Thymus (tissue), 11 donors: ENCODE data around the gene RNF183. TPM values are rescaled to one million over a fixed set of nuclear protein-coding genes. Genes with fewer than 3 reads are reported as not detected.

ENCODE experiments used
- DNase-seq, 9 donors: peaks; one replicate each; pipeline ENCODE4 v3.0.0-alpha.2; 2013; ENCODE audit warnings: low spot score in 9 of 9, low read depth in 6 of 9, missing footprints in 1 of 9
- H3K27ac ChIP-seq, 2 donors: one replicate each; pipeline ENCODE4 v1.5.1; 2013; ENCODE audit warnings: control low read depth in 1 of 2, low read depth in 1 of 2, low read length in 1 of 2, mild to moderate bottlenecking in 1 of 2, moderate library complexity in 1 of 2
- H3K27me3 ChIP-seq, 2 donors: one replicate each; pipeline ENCODE4 v1.5.1; 2013; ENCODE audit warnings: low read length in 1 of 2; ENCODE audit not compliant: control insufficient read depth in 2 of 2, insufficient read depth in 1 of 2
- H3K36me3 ChIP-seq, 2 donors: one replicate each; pipeline ENCODE4 v1.5.1; 2013; ENCODE audit warnings: low read length in 1 of 2, mild to moderate bottlenecking in 1 of 2, moderate library complexity in 1 of 2; ENCODE audit not compliant: control insufficient read depth in 2 of 2, insufficient read depth in 2 of 2
- H3K4me1 ChIP-seq, 2 donors: one replicate each; pipeline ENCODE4 v1.5.1; 2013; ENCODE audit warnings: low read length in 2 of 2; ENCODE audit not compliant: control insufficient read depth in 2 of 2, insufficient read depth in 2 of 2
- H3K4me3 ChIP-seq, 2 donors: one replicate each; pipeline ENCODE4 v1.5.1; 2013; ENCODE audit warnings: low read length in 2 of 2, control low read depth in 1 of 2, mild to moderate bottlenecking in 1 of 2
- H3K9me3 ChIP-seq, 2 donors: one replicate each; pipeline ENCODE4 v1.5.1; 2013; ENCODE audit warnings: low read length in 1 of 2, mild to moderate bottlenecking in 1 of 2; ENCODE audit not compliant: control insufficient read depth in 2 of 2, insufficient read depth in 1 of 2
- WGBS: extraction: QIAGEN DNeasy Blood & Tissue Kit; methylation state at CpG from one replicate; pipeline ENCODE4 v1.1.7; 2013; 5-methylcytosine and 5-hydroxymethylcytosine counted together
- polyA plus RNA-seq: library from polyadenylated mRNA; stranded (reverse); fragments of 200-250 nt; gene quantifications from one replicate; pipeline ENCODE4 v1.2.3, GENCODE V29; 2013
- total RNA-seq: library from RNA; stranded (reverse); fragments of 120-200 nt; gene quantifications from one replicate; pipeline ENCODE4 v1.2.4, GENCODE V29; 2013
- donor health status: healthy.

The RNF183 gene
- total and polyA plus RNA-seq, 2 donors: 0.24 to 0.46 TPM

- H3K36me3 ChIP-seq: no peaks in the 10 kb centered on the region
- no peak for DNase-seq
- WGBS: 97% methylated on average over 4 of the region's 4 CpGs
- H3K27ac ChIP-seq: no peak overlapping the region
- H3K9me3 ChIP-seq: no peaks in the 10 kb centered on the region
- no peaks in the 10 kb centered on the region for H3K4me1 ChIP-seq
- no peak overlapping the region for H3K4me3 ChIP-seq
- H3K27me3 ChIP-seq: no peaks in the 10 kb centered on the region
Measured at GRCh38 chr9:113326230-113326629, 23.1 kb upstream of the RNF183 start.

- no peak overlapping the region for H3K27ac ChIP-seq
- no peaks in the 10 kb centered on the region for H3K27me3 ChIP-seq
- no peak for DNase-seq
- no peaks in the 10 kb centered on the region for H3K4me1 ChIP-seq
- no peaks in the 10 kb centered on the region for H3K36me3 ChIP-seq
- no peaks in the 10 kb centered on the region for H3K9me3 ChIP-seq
- H3K4me3 ChIP-seq: no peak overlapping the region
- WGBS: 94% methylated on average over 6 of the region's 6 CpGs
Measured at GRCh38 chr9:113322671-113323070, 19.5 kb upstream of the RNF183 start.

GRCh38 chr9:113320051-113320450, 16.9 kb upstream of the RNF183 start:
- no peaks in the 10 kb centered on the region for H3K4me1 ChIP-seq
- H3K4me3 ChIP-seq: no peak overlapping the region
- H3K9me3 ChIP-seq: no peaks in the 10 kb centered on the region
- H3K27ac ChIP-seq: no peak overlapping the region
- DNase-seq: no peak
- H3K36me3 ChIP-seq: no peaks in the 10 kb centered on the region
- H3K27me3 ChIP-seq: no peaks in the 10 kb centered on the region
- WGBS: 96% methylated on average over 3 of the region's 3 CpGs

- H3K27ac ChIP-seq: no peak overlapping the region
Measured at GRCh38 chr9:113319054-113319453, 15.9 kb upstream of the RNF183 start.

DNA sequence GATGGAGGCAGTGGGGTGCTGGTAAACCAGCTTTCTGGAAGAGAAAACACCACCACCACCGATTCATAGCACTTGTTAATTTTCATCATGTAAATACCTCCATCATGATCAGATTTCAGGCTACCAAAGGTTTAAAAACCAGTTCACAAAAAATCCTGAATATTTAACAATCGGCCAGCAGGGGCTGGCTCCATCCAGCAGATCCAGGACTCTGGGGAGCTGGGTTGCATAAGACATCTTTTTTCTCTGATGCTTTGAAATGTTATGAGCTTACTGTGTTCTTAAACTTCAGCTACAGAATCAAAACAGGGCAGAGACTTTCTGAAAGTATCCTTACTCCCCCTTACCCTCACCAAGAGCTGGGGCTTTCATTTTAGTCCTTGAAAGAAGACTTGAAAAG, 14.6 kb upstream of the RNF183 start:
- Histone ChIP-seq H3K4me3 (no peak overlapping the region), H3K36me3 (no peaks in the 10 kb centered on the region), H3K4me1 (no peaks in the 10 kb centered on the region), H3K27me3 (no peaks in the 10 kb centered on the region), H3K27ac (no peak overlapping the region), H3K9me3 (no peaks in the 10 kb centered on the region)
- DNase-seq: no peak
- 93% methylated on average over 2 of the region's 2 CpGs for WGBS

More at GRCh38 chr9:113319054-113319453, 15.9 kb upstream of the RNF183 start:
- WGBS: 97% methylated on average over 2 of the region's 2 CpGs
- Histone ChIP-seq H3K27me3 (no peaks in the 10 kb centered on the region), H3K4me3 (no peak overlapping the region), H3K4me1 (no peaks in the 10 kb centered on the region), H3K9me3 (no peaks in the 10 kb centered on the region), H3K36me3 (no peaks in the 10 kb centered on the region)
- DNase-seq: no peak

DNA sequence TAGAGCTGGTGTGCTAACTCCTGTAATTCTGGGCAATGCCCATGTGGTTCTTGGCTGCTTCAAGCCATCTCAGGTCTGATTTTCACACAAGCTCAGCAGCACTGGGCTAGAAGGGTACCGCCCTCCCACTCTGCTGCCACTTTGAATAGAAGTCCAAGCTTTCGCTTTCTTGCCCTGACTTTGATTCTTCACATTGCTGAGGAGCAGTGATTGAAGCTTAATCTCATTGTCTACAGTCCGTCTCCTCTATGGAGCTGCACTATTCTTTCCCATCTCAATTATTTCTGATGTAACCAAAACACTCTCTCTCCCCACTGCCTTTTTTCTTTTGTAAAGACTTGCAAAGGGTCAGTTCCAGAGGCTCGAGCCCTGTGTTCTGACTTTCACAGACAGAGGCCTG, 12.9 kb upstream of the RNF183 start:
- Histone ChIP-seq H3K4me3 (no peak overlapping the region), H3K9me3 (no peaks in the 10 kb centered on the region), H3K27me3 (no peaks in the 10 kb centered on the region), H3K4me1 (no peaks in the 10 kb centered on the region), H3K27ac (no peak overlapping the region), H3K36me3 (no peaks in the 10 kb centered on the region)
- no peak for DNase-seq
- WGBS: 98% methylated on average over 4 of the region's 4 CpGs

GRCh38 chr9:113315231-113315630, 12.1 kb upstream of the RNF183 start:
- no peak overlapping the region for H3K4me3 ChIP-seq
- H3K27me3 ChIP-seq: no peaks in the 10 kb centered on the region
- H3K4me1 ChIP-seq: no peaks in the 10 kb centered on the region

DNA sequence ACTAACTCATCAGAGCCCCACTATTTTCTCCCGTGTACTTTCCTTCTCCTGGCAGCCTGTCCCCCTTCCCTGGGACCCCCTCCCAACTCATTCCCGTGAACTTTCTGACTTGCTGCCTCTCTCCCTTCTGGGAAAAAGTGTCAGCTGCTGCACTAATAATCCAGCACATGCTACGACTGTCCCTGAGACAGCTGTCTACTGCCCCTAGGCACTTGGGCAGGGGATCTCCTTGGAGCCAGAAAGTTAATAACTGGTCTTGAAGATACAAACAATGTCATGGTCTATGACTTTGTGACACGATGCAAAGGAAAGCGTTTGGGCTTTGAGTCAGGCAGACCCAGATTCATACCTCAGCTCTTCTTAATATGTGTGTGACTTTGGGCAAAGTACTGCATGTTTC, 10.1 kb upstream of the RNF183 start:
- Histone ChIP-seq H3K36me3 (no peaks in the 10 kb centered on the region), H3K27me3 (no peaks in the 10 kb centered on the region), H3K4me1 (no peaks in the 10 kb centered on the region), H3K4me3 (no peak overlapping the region), H3K9me3 (no peaks in the 10 kb centered on the region), H3K27ac (no peak overlapping the region)
- WGBS: 95% methylated on average over 5 of the region's 5 CpGs
- DNase-seq: no peak

More at GRCh38 chr9:113315231-113315630, 12.1 kb upstream of the RNF183 start:
- Histone ChIP-seq H3K27ac (no peak overlapping the region), H3K9me3 (no peaks in the 10 kb centered on the region), H3K36me3 (no peaks in the 10 kb centered on the region)
- DNase-seq: no peak

DNA sequence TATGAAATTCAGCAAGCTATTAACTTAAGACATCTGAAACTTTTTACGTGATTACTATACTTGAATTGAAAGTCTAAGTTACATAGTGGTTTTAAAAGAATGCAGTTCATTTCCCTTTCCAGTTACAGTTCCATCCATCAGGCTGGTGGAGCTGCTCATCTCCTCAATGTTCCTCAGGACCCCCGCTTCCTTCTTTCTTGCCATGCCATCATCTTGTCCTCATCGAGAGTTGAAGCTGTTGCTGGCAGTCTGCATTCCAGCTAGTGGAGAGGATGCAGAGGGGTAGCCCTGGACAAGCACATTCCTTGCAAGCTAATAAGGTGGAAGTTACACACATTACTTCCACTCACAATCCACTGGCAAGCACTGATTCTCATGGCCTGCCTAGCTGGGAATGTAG, 8.8 kb upstream of the RNF183 start:
- no peaks in the 10 kb centered on the region for H3K27me3 ChIP-seq
- no peaks in the 10 kb centered on the region for H3K36me3 ChIP-seq
- 95% methylated on average over 3 of the region's 3 CpGs for WGBS
- no peaks in the 10 kb centered on the region for H3K4me1 ChIP-seq
- no peak overlapping the region for H3K4me3 ChIP-seq
- H3K27ac ChIP-seq: no peak overlapping the region
- no peak for DNase-seq
- no peaks in the 10 kb centered on the region for H3K9me3 ChIP-seq

- 97% methylated on average over 3 of the region's 3 CpGs for WGBS
- Histone ChIP-seq H3K4me1 (no peaks in the 10 kb centered on the region), H3K36me3 (no peaks in the 10 kb centered on the region), H3K27ac (no peak overlapping the region), H3K4me3 (no peak overlapping the region), H3K9me3 (no peaks in the 10 kb centered on the region), H3K27me3 (no peaks in the 10 kb centered on the region)
- DNase-seq: no peak
Measured at GRCh38 chr9:113310538-113310937, 7.4 kb upstream of the RNF183 start.
